Nephron (organoid): ENCODE data around the gene FTO.

Experiments used
- H3K27ac Mint-ChIP-seq, 3 experiments: 2 replicates each; pipeline ENCODE4 v1.8.0; 2020; ENCODE audit warnings: mixed read lengths in 3 of 3, mild to moderate bottlenecking in 2 of 3, moderate library complexity in 1 of 3
- H3K27me3 Mint-ChIP-seq: 2 replicates; pipeline ENCODE4 v1.8.0; 2021; ENCODE audit warnings: low read depth, mild to moderate bottlenecking, moderate library complexity, mixed read lengths
- H3K36me3 Mint-ChIP-seq: 2 replicates; pipeline ENCODE4 v1.8.0; 2020; ENCODE audit warnings: low read depth, mixed read lengths
- H3K4me1 Mint-ChIP-seq: 2 replicates; pipeline ENCODE4 v1.8.0; 2020; ENCODE audit warnings: mixed read lengths
- H3K4me3 Mint-ChIP-seq, 3 experiments: 2 replicates each; pipeline ENCODE4 v1.8.0; 2020; ENCODE audit warnings: mild to moderate bottlenecking in 3 of 3, mixed read lengths in 3 of 3, moderate library complexity in 2 of 3
- H3K9me3 Mint-ChIP-seq: 2 replicates; pipeline ENCODE4 v1.8.0; 2020; ENCODE audit warnings: mixed read lengths
- TF ChIP-seq, protein P1 (sequence below), 3 experiments: fragments of 200-600 bp; sonication (generic); IDR thresholded peaks; one replicate each; pipeline ENCODE4 v1.5.0; 2021; ENCODE audit warnings: antibody characterized with exemption in 3 of 3; ENCODE audit not compliant: unreplicated experiment in 3 of 3

FTO gene

DNA sequence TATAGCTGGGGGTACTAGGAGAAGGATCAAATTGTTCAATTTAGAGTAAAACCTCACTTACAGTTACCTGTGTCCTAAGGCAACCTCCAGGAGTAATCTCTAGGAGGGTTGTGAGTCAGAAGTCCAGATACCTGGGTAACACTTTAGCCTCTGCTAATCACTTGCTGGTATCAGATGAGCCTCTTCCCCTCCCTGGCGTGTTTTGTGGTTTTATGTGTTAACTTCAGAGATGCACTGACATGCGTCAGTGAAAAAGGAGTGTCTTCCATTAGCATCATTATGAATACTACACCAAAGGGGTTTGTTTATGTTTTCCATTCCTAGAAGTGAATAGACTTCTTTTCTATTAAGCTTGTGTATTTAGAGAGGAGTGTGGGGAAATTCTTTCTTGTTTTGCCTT, 208.2 kb downstream of the FTO start:
- TF ChIP-seq, protein P1, sequence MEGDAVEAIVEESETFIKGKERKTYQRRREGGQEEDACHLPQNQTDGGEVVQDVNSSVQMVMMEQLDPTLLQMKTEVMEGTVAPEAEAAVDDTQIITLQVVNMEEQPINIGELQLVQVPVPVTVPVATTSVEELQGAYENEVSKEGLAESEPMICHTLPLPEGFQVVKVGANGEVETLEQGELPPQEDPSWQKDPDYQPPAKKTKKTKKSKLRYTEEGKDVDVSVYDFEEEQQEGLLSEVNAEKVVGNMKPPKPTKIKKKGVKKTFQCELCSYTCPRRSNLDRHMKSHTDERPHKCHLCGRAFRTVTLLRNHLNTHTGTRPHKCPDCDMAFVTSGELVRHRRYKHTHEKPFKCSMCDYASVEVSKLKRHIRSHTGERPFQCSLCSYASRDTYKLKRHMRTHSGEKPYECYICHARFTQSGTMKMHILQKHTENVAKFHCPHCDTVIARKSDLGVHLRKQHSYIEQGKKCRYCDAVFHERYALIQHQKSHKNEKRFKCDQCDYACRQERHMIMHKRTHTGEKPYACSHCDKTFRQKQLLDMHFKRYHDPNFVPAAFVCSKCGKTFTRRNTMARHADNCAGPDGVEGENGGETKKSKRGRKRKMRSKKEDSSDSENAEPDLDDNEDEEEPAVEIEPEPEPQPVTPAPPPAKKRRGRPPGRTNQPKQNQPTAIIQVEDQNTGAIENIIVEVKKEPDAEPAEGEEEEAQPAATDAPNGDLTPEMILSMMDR (IDR thresholded peaks at IDR 0.05; ENCODE audit: unreplicated experiment in 3 of 3) = no peak
- no peaks in the 10 kb centered on the region for H3K9me3 Mint-ChIP-seq
- H3K27ac Mint-ChIP-seq = no peak overlapping the region
- H3K36me3 Mint-ChIP-seq = peaks cover 5% of the 10 kb centered on the region
- peaks cover 34% of the 10 kb centered on the region for H3K4me1 Mint-ChIP-seq
- H3K4me3 Mint-ChIP-seq = no peak overlapping the region
- H3K27me3 Mint-ChIP-seq = no peaks in the 10 kb centered on the region

DNA sequence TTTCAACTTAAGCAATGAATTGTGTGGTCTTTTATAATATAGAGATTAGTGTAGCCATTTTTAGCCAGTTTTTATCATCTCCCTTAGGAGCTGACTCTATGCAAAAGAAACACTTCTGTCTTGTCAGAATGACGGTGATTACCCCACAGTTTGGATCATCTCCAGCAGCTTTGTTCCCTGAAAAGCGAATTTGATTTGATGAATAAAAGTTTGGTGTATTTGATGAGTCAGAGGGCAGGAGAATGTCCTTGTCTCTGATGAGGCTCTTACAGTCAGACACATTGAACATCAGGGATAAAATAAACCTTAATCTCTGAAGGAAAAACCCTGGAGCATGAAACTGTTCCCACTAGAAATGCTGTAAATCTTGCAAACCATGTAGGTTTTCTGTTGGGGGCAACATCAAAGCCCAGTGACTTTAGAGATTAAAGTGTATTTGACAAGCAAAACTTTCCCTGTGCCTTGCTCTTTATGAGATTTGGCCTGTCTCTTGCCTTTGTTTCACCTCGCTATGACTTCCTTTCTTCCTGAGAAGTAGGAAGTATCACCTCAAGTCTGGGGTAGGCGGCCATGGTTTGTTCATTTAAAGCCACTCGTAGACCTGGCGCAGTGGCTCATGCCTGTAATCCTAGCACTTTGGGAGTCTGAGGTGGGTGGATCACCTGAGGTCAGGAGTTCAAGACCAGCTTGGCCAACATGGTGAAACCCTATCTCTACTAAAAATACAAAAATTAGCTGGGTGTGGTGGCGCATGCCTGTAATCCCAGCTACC, 209.3 kb downstream of the FTO start:
- Mint-ChIP-seq H3K4me3 (no peak overlapping the region), H3K36me3 (no peaks in the 10 kb centered on the region), H3K9me3 (no peaks in the 10 kb centered on the region), H3K4me1 (peaks cover 34% of the 10 kb centered on the region), H3K27ac (peak overlapping the region in 2 of 3 experiments; percentile 5 to 49), H3K27me3 (no peaks in the 10 kb centered on the region)
- TF ChIP-seq, protein P1 (IDR thresholded peaks at IDR 0.05; ENCODE audit: unreplicated experiment in 3 of 3) = no peak

GRCh38 chr16:53913920-53914319, 210.0 kb downstream of the FTO start:
- Mint-ChIP-seq H3K9me3 (no peaks in the 10 kb centered on the region), H3K4me1 (peaks cover 34% of the 10 kb centered on the region), H3K27ac (peak overlapping the region in 1 of 3 experiments; percentile 38), H3K36me3 (no peaks in the 10 kb centered on the region), H3K27me3 (no peaks in the 10 kb centered on the region), H3K4me3 (no peak overlapping the region)
- TF ChIP-seq, protein P1 (IDR thresholded peaks at IDR 0.05; ENCODE audit: unreplicated experiment in 3 of 3) = no peak

GRCh38 chr16:53914736-53915135, 210.8 kb downstream of the FTO start:
- Mint-ChIP-seq H3K36me3 (no peaks in the 10 kb centered on the region), H3K4me1 (peaks cover 34% of the 10 kb centered on the region), H3K27ac (peak overlapping the region; percentile 23 to 68 (median 38)), H3K27me3 (no peaks in the 10 kb centered on the region), H3K4me3 (no peak overlapping the region), H3K9me3 (no peaks in the 10 kb centered on the region)
- TF ChIP-seq, protein P1 (IDR thresholded peaks at IDR 0.05; ENCODE audit: unreplicated experiment in 3 of 3) = no peak

- H3K4me1 Mint-ChIP-seq = peaks cover 34% of the 10 kb centered on the region
- H3K9me3 Mint-ChIP-seq = no peaks in the 10 kb centered on the region
- TF ChIP-seq, protein P1 (IDR thresholded peaks at IDR 0.05; ENCODE audit: unreplicated experiment in 3 of 3) = no peak
- no peaks in the 10 kb centered on the region for H3K27me3 Mint-ChIP-seq
- H3K36me3 Mint-ChIP-seq = no peaks in the 10 kb centered on the region
- no peak overlapping the region for H3K4me3 Mint-ChIP-seq
- H3K27ac Mint-ChIP-seq = peak overlapping the region; percentile 23 to 68 (median 28)
Observed at GRCh38 chr16:53915452-53916160, 211.7 kb downstream of the FTO start.
